Measurements from ENCODE around the gene ARHGEF11. TPM values are rescaled to one million over a fixed set of nuclear protein-coding genes. Genes with fewer than 3 reads are reported as not detected.

The ARHGEF11 gene, protein sequence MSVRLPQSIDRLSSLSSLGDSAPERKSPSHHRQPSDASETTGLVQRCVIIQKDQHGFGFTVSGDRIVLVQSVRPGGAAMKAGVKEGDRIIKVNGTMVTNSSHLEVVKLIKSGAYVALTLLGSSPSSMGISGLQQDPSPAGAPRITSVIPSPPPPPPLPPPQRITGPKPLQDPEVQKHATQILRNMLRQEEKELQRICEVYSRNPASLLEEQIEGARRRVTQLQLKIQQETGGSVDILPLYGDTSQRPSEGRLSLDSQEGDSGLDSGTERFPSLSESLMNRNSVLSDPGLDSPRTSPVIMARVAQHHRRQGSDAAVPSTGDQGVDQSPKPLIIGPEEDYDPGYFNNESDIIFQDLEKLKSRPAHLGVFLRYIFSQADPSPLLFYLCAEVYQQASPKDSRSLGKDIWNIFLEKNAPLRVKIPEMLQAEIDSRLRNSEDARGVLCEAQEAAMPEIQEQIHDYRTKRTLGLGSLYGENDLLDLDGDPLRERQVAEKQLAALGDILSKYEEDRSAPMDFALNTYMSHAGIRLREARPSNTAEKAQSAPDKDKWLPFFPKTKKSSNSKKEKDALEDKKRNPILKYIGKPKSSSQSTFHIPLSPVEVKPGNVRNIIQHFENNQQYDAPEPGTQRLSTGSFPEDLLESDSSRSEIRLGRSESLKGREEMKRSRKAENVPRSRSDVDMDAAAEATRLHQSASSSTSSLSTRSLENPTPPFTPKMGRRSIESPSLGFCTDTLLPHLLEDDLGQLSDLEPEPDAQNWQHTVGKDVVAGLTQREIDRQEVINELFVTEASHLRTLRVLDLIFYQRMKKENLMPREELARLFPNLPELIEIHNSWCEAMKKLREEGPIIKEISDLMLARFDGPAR (N-terminal part only)
- total RNA-seq: 29.1 TPM
- long read RNA-seq, full-length matches to known transcripts: 4 of 44 reads
- long read RNA-seq, partial matches to known transcripts: 26 of 44 reads
- long read RNA-seq, other reads (novel, unspliced or antisense): 14 of 44 reads

DNA sequence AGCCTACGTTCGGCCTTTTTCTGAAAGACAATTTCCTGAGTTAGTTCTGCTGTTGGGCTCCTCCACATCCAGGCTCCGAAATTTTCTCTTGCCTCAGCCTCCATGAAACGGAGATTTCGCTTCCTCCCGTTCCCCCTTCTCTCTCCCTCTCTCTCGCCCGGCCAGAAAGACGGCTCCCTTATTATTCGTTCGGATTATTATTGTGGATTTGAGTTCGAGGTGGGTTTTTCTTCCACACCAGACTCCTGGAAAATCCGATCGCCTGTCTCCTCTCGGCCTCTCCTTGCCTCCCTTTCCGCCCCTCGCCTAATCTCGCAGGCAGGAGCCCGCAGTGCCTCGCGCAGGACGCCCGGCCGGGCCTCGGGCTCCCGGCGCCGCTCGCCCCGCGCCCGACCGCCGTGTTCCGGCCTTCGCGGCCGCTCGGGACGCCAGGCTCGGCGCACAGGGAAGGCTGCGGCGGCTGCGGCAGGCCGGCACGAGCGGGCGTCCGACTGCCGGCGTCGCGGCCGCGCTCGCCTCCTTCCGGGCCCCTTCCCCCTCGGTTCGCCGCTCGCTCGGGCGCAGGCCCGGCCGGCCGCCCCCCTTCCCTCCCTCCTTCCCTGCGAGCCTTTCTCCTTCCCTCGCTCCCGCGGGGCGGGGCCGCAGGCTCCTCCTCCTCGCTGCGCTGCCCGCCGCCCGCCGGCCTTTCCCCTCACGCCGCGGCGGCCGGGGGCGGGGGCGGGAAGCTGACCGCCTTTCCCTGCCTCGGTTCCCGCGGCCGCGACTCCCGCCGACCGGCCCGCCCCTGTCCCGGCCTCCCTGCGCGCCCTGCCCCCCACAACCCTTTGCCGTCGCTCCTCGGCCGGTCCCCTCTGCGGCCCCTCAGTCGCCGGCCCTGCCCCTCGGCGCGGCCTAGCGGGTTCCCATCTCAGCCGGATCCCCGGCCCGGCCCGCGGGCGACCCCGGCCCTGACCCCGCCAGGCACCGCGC, at the start of gene ARHGEF11:
ARHGEF11 (minus strand) TSS at position 493 of the 969 bp plus-strand sequence. CDS start 1,412 bp downstream, outside the sequence.
- Histone ChIP-seq H3K27ac (replicated peaks) (peak within 1 kb of the TSS; percentile 92), H3K4me3 (peak within 1 kb of the TSS; percentile 74), H3K27me3 (ENCODE audit: low read depth) (no peaks in the 10 kb centered on the region), H3K9me3 (replicated peaks) (no peaks in the 10 kb centered on the region), H3K4me1 (peaks cover 48% of the 10 kb centered on the region), H3K36me3 (no peaks in the 10 kb centered on the region)
- intact Hi-C loops (cut with micrococcal nuclease): no loop called here
- TF ChIP-seq, protein P1, sequence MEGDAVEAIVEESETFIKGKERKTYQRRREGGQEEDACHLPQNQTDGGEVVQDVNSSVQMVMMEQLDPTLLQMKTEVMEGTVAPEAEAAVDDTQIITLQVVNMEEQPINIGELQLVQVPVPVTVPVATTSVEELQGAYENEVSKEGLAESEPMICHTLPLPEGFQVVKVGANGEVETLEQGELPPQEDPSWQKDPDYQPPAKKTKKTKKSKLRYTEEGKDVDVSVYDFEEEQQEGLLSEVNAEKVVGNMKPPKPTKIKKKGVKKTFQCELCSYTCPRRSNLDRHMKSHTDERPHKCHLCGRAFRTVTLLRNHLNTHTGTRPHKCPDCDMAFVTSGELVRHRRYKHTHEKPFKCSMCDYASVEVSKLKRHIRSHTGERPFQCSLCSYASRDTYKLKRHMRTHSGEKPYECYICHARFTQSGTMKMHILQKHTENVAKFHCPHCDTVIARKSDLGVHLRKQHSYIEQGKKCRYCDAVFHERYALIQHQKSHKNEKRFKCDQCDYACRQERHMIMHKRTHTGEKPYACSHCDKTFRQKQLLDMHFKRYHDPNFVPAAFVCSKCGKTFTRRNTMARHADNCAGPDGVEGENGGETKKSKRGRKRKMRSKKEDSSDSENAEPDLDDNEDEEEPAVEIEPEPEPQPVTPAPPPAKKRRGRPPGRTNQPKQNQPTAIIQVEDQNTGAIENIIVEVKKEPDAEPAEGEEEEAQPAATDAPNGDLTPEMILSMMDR (IDR thresholded peaks at IDR 0.05; ENCODE audit: borderline replicate concordance): no peak
- DNase-seq: peak; percentile 92

DNA sequence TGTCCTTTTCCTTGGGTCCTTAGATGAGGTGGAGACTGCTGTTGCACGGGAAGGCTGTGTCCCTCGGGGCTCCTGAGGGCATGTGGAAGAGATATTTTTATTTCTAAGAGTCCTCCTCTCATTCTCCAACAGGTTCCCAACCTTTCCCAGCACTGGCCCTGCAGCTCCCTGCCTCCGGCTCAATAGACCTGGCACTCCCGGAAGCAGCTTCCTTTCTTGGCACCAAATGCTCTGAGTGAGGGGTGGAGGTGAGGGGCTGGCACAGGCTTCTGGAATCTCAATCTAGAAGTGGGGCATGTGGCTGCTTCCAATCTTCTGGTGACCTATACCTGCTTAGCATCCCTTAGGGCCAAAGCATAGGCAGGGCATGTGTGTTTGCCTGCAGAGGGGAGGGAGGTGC, 49.5 kb upstream of the ARHGEF11 start:
- Histone ChIP-seq H3K27ac (replicated peaks) (no peak overlapping the region), H3K27me3 (ENCODE audit: low read depth) (peaks cover 4% of the 10 kb centered on the region), H3K9me3 (replicated peaks) (no peaks in the 10 kb centered on the region), H3K4me3 (no peak overlapping the region), H3K4me1 (peaks cover 16% of the 10 kb centered on the region), H3K36me3 (no peaks in the 10 kb centered on the region)
- intact Hi-C loops (cut with micrococcal nuclease): no loop called here
- TF ChIP-seq, protein P1 (IDR thresholded peaks at IDR 0.05; ENCODE audit: borderline replicate concordance): no peak
- no peak for DNase-seq

DNA sequence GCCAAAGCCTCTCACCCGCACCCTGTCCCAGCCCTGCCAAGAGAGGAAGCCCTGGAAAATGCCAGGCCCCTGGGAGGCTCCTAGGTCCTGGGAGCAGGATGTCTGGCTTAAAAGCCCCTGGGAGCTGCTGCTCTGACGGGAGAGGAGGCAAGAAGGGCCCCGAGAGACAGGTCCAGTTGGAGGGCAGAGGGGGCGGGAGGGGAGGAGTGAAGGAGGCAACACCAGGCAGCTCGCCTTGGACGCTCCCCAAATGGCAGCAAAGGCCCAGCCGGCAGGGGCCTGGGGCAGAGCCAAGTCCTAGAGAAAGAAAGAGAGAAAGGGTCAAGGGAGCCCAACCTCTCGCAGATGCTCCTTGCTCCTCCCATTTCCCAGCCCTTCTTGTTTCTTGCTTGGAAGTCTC, 47.3 kb upstream of the ARHGEF11 start:
- no peaks in the 10 kb centered on the region for H3K36me3 ChIP-seq
- TF ChIP-seq, protein P1 (IDR thresholded peaks at IDR 0.05; ENCODE audit: borderline replicate concordance): no peak
- intact Hi-C loops (cut with micrococcal nuclease): no loop called here
- H3K4me1 ChIP-seq: peaks cover 16% of the 10 kb centered on the region
- H3K4me3 ChIP-seq: no peak overlapping the region
- peak; percentile 54 for DNase-seq
- peak overlapping the region; percentile 37 for H3K27ac ChIP-seq (replicated peaks)
- peaks cover 4% of the 10 kb centered on the region for H3K27me3 ChIP-seq (ENCODE audit: low read depth)
- no peaks in the 10 kb centered on the region for H3K9me3 ChIP-seq (replicated peaks)

DNA sequence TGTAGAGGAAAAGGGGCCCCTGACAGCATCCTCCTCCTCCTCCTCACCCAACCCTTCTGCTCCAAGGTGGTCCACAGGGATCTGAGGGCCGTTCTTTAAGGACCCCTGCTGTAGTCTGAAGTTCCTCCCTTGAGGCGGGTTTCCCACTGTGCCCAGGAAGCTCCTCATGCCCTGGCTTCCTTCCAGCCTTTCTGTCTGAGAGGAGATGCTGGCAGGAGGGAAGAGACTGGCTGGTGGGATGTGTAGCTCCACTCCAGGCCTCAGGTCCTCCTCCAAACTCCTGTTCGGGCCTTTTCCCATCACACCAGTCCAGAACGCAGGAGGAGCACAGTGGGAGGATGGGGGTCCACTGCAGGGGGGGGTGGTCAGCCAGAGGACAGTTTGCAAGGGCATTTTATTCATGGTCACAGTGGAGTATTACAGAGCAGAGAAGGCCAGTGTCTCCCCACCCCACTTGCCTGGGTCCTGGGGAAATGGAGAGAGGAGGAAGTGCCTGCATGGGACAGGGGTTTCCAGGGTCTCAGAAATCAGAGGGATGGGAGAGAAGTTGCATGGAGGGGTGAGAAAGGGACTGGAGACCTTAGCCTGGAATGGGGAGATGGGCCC, 46.2 kb upstream of the ARHGEF11 start:
- Histone ChIP-seq H3K4me3 (no peak overlapping the region), H3K27ac (replicated peaks) (no peak overlapping the region), H3K36me3 (no peaks in the 10 kb centered on the region), H3K27me3 (ENCODE audit: low read depth) (peaks cover 4% of the 10 kb centered on the region), H3K9me3 (replicated peaks) (no peaks in the 10 kb centered on the region), H3K4me1 (peaks cover 16% of the 10 kb centered on the region)
- TF ChIP-seq, protein P1 (IDR thresholded peaks at IDR 0.05; ENCODE audit: borderline replicate concordance): no peak
- DNase-seq: no peak
- intact Hi-C loops (cut with micrococcal nuclease): loop anchor here (2.0 kb wide), 1 partner anchor 65 kb away; no protein-coding TSS in a partner anchor
